H9 (cell line): ENCODE data around the gene PPM1B. TPM values are rescaled to one million over a fixed set of nuclear protein-coding genes. Genes with fewer than 3 reads are reported as not detected.

Source experiments
- DNase-seq: peaks from one replicate; pipeline ENCODE4 v3.0.0-alpha.2; 2017
- H2AFZ ChIP-seq: one replicate; pipeline ENCODE4 v1.6.1; 2013; ENCODE audit warnings: mild to moderate bottlenecking, low read length, control low read depth, moderate library complexity
- H2AK5ac ChIP-seq: 2 replicates; pipeline ENCODE4 v1.6.1; 2013; ENCODE audit warnings: low read length, control low read depth, mixed read lengths; ENCODE audit not compliant: insufficient read length
- H2BK120ac ChIP-seq: one replicate; pipeline ENCODE4 v1.6.1; 2013; ENCODE audit warnings: low read depth, mild to moderate bottlenecking, low read length, control low read depth, inconsistent platforms; ENCODE audit not compliant: poor library complexity, severe bottlenecking
- H2BK12ac ChIP-seq: 2 replicates; pipeline ENCODE4 v1.6.1; 2013; ENCODE audit warnings: low read length, control low read depth, mixed read lengths, low read depth; ENCODE audit not compliant: insufficient read length
- H2BK15ac ChIP-seq: 2 replicates; pipeline ENCODE4 v1.6.1; 2013; ENCODE audit warnings: low read depth, low read length, control low read depth
- H2BK20ac ChIP-seq: one replicate; pipeline ENCODE4 v1.6.1; 2013; ENCODE audit warnings: low read depth, mild to moderate bottlenecking, low read length, control low read depth, inconsistent platforms; ENCODE audit not compliant: poor library complexity, severe bottlenecking
- H2BK5ac ChIP-seq: 2 replicates; pipeline ENCODE4 v1.6.1; 2013; ENCODE audit warnings: low read length, control low read depth, mixed read lengths; ENCODE audit not compliant: insufficient read length
- H3K14ac ChIP-seq: 2 replicates; pipeline ENCODE4 v1.6.1; 2013; ENCODE audit warnings: low read length, control low read depth; ENCODE audit not compliant: insufficient read depth
- H3K18ac ChIP-seq: 2 replicates; pipeline ENCODE4 v1.6.1; 2013; ENCODE audit warnings: low read depth, mild to moderate bottlenecking, mixed read lengths, low read length, control low read depth; ENCODE audit not compliant: insufficient read length
- H3K23ac ChIP-seq: 2 replicates; pipeline ENCODE4 v1.6.1; 2013; ENCODE audit warnings: low read length, control low read depth, mixed read lengths, low read depth; ENCODE audit not compliant: insufficient read length
- H3K23me2 ChIP-seq: 2 replicates; pipeline ENCODE4 v1.6.1; 2013; ENCODE audit warnings: low read depth, mild to moderate bottlenecking, mixed read lengths, low read length, control low read depth; ENCODE audit not compliant: insufficient read length, poor library complexity, severe bottlenecking
- H3K27ac ChIP-seq: 2 replicates; pipeline ENCODE4 v1.5.1; 2013; ENCODE audit warnings: low read length, control low read depth, mixed read lengths, low read depth; ENCODE audit not compliant: insufficient read length
- H3K27me3 ChIP-seq: 2 replicates; pipeline ENCODE4 v1.6.1; 2013; ENCODE audit warnings: low read length, control low read depth, inconsistent platforms; ENCODE audit not compliant: insufficient read depth
- H3K4ac ChIP-seq: 2 replicates; pipeline ENCODE4 v1.6.1; 2013; ENCODE audit warnings: low read depth, mild to moderate bottlenecking, control low read depth, inconsistent platforms, low read length, moderate library complexity
- H3K4me1 ChIP-seq: 2 replicates; pipeline ENCODE4 v1.6.1; 2013; ENCODE audit warnings: low read length, control low read depth, inconsistent platforms; ENCODE audit not compliant: insufficient read depth
- H3K4me2 ChIP-seq: 2 replicates; pipeline ENCODE4 v1.6.1; 2013; ENCODE audit warnings: low read length, control low read depth, mixed read lengths; ENCODE audit not compliant: insufficient read length, insufficient read depth
- H3K56ac ChIP-seq: 2 replicates; pipeline ENCODE4 v1.6.1; 2013; ENCODE audit warnings: low read depth, mild to moderate bottlenecking, mixed read lengths, low read length, control low read depth; ENCODE audit not compliant: insufficient read length
- H3K79me1 ChIP-seq: 2 replicates; pipeline ENCODE4 v1.6.1; 2013; ENCODE audit warnings: low read depth, mild to moderate bottlenecking, moderate library complexity, low read length, control low read depth, inconsistent platforms; ENCODE audit not compliant: insufficient read depth, poor library complexity, severe bottlenecking
- H3K79me2 ChIP-seq: 2 replicates; pipeline ENCODE4 v1.6.1; 2013; ENCODE audit warnings: low read length, control low read depth, inconsistent platforms; ENCODE audit not compliant: insufficient read depth
- H3K9ac ChIP-seq: 2 replicates; pipeline ENCODE4 v1.6.1; 2013; ENCODE audit warnings: low read length, control low read depth, mixed read lengths; ENCODE audit not compliant: insufficient read length; ENCODE audit errors: extremely low read depth
- H3K9me3 ChIP-seq: one replicate; pipeline ENCODE4 v1.6.1; 2013; ENCODE audit warnings: low read depth, low read length, inconsistent platforms; ENCODE audit not compliant: control insufficient read depth
- H3T11ph ChIP-seq: one replicate; pipeline ENCODE4 v1.6.1; 2013; ENCODE audit warnings: mild to moderate bottlenecking, low read length, control low read depth, inconsistent platforms
- H4K20me1 ChIP-seq: one replicate; pipeline ENCODE4 v1.6.1; 2013; ENCODE audit not compliant: control insufficient read depth, insufficient read length, insufficient read depth
- H4K5ac ChIP-seq: 2 replicates; pipeline ENCODE4 v1.6.1; 2013; ENCODE audit warnings: low read depth, mild to moderate bottlenecking, mixed read lengths, low read length, control low read depth; ENCODE audit not compliant: insufficient read length
- H4K8ac ChIP-seq: replicated peaks from 2 replicates; pipeline ENCODE4 v1.6.1; 2013; ENCODE audit warnings: low read length, control low read depth, mixed read lengths, low read depth; ENCODE audit not compliant: insufficient read length
- H4K91ac ChIP-seq: 2 replicates; pipeline ENCODE4 v1.6.1; 2013; ENCODE audit warnings: low read depth, mild to moderate bottlenecking, moderate library complexity, mixed read lengths, low read length, control low read depth; ENCODE audit not compliant: insufficient read length
- H3K27ac Mint-ChIP-seq, 3 experiments: 2 replicates in 2 of 3; 3 replicates in 1 of 3; pipeline ENCODE4 v1.8.0; 2020 to 2021; ENCODE audit warnings: mixed read lengths in 3 of 3, mild to moderate bottlenecking in 1 of 3, moderate library complexity in 1 of 3
- H3K27me3 Mint-ChIP-seq: 2 replicates; pipeline ENCODE4 v1.8.0; 2021; ENCODE audit warnings: low read depth, mild to moderate bottlenecking, moderate library complexity, mixed read lengths
- H3K36me3 Mint-ChIP-seq, 3 experiments: 2 replicates in 2 of 3; 3 replicates in 1 of 3; pipeline ENCODE4 v1.8.0; 2020 to 2021; ENCODE audit warnings: low read depth in 3 of 3, mixed read lengths in 3 of 3; ENCODE audit not compliant: insufficient read depth in 1 of 3
- H3K4me1 Mint-ChIP-seq, 2 experiments: 2 replicates each; pipeline ENCODE4 v1.8.0; 2020; ENCODE audit warnings: mixed read lengths in 2 of 2
- H3K4me3 Mint-ChIP-seq, 2 experiments: 2 replicates in 1 of 2; 3 replicates in 1 of 2; pipeline ENCODE4 v1.8.0; 2020 to 2021; ENCODE audit warnings: mild to moderate bottlenecking in 2 of 2, mixed read lengths in 2 of 2, moderate library complexity in 1 of 2
- H3K9me3 Mint-ChIP-seq, 2 experiments: 2 replicates in 1 of 2; 3 replicates in 1 of 2; pipeline ENCODE4 v1.8.0; 2020; ENCODE audit warnings: mild to moderate bottlenecking in 2 of 2, mixed read lengths in 2 of 2, moderate library complexity in 1 of 2
- WGBS: extraction: QIAGEN DNeasy Blood & Tissue Kit; methylation state at CpG from one replicate; pipeline ENCODE4 v1.1.7; 2013; ENCODE audit warnings: missing lambda C conversion rate, low lambda C conversion rate, mixed read lengths; ENCODE audit not compliant: insufficient read length; ENCODE audit errors: extremely low coverage; 5-methylcytosine and 5-hydroxymethylcytosine counted together
- total RNA-seq: library from RNA; stranded (reverse); gene quantifications from 2 replicates; pipeline ENCODE4 v1.2.1, GENCODE V29; 2021
- TF ChIP-seq, protein P1 (sequence below): fragments of 200-600 bp; sonication (generic); conservative IDR thresholded peaks from 3 replicates; pipeline ENCODE4 v1.8.0; 2021; ENCODE audit warnings: antibody characterized with exemption, mild to moderate bottlenecking

Gene PPM1B
- total RNA-seq, 1 experiment from 2014 or later = 156 TPM

- Histone ChIP-seq H3K9ac (no peak overlapping the region), H3K4me1 (no peaks in the 10 kb centered on the region), H3K79me2 (no peaks in the 10 kb centered on the region), H3K56ac (no peak overlapping the region), H2AFZ (no peak overlapping the region), H3K4ac (no peak overlapping the region), H4K91ac (no peak overlapping the region), H3K79me1 (no peaks in the 10 kb centered on the region), H3K4me2 (no peak overlapping the region), H3T11ph (no peak overlapping the region), H3K23ac (no peak overlapping the region), H2AK5ac (no peak overlapping the region), H2BK120ac (no peak overlapping the region), H3K18ac (no peak overlapping the region), H2BK20ac (no peak overlapping the region), H4K20me1 (no peaks in the 10 kb centered on the region), H2BK12ac (no peak overlapping the region), H3K27me3 (no peaks in the 10 kb centered on the region), H2BK15ac (no peak overlapping the region), H2BK5ac (no peak overlapping the region), H3K27ac (no peak overlapping the region), H4K8ac (no peak overlapping the region), H3K9me3 (no peaks in the 10 kb centered on the region), H4K5ac (no peak overlapping the region), H3K14ac (no peak overlapping the region), H3K23me2 (no peaks in the 10 kb centered on the region)
- no peak overlapping the region for H3K4me3 Mint-ChIP-seq
- TF ChIP-seq, protein P1, sequence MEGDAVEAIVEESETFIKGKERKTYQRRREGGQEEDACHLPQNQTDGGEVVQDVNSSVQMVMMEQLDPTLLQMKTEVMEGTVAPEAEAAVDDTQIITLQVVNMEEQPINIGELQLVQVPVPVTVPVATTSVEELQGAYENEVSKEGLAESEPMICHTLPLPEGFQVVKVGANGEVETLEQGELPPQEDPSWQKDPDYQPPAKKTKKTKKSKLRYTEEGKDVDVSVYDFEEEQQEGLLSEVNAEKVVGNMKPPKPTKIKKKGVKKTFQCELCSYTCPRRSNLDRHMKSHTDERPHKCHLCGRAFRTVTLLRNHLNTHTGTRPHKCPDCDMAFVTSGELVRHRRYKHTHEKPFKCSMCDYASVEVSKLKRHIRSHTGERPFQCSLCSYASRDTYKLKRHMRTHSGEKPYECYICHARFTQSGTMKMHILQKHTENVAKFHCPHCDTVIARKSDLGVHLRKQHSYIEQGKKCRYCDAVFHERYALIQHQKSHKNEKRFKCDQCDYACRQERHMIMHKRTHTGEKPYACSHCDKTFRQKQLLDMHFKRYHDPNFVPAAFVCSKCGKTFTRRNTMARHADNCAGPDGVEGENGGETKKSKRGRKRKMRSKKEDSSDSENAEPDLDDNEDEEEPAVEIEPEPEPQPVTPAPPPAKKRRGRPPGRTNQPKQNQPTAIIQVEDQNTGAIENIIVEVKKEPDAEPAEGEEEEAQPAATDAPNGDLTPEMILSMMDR = no peak
- peaks cover 21% of the 10 kb centered on the region in 2 experiments for H3K4me1 Mint-ChIP-seq
- H3K9me3 Mint-ChIP-seq = peaks cover 0 to 3% of the 10 kb centered on the region in 2 experiments; a peak in 3 of 5 replicates
- H3K27ac Mint-ChIP-seq = peak overlapping the region in 2 of 3 experiments; percentile 15 to 84; a peak in 2 of 7 replicates
- WGBS = no CpG with 5 or more reads among the region's 3 CpGs
- no peaks in the 10 kb centered on the region for H3K27me3 Mint-ChIP-seq
- DNase-seq = no peak
- peaks cover 4 to 18% (median 4%) of the 10 kb centered on the region in 3 experiments for H3K36me3 Mint-ChIP-seq
Observed at GRCh38 chr2:44143701-44144100, 25.0 kb upstream of the PPM1B start.
